ENCODE data around the gene UROC1. TPM values are rescaled to one million over a fixed set of nuclear protein-coding genes. Genes with fewer than 3 reads are reported as not detected.

The UROC1 gene
- total RNA-seq, 2 donors from 2014 or later, result 0.17 TPM; not detected in 1

DNA sequence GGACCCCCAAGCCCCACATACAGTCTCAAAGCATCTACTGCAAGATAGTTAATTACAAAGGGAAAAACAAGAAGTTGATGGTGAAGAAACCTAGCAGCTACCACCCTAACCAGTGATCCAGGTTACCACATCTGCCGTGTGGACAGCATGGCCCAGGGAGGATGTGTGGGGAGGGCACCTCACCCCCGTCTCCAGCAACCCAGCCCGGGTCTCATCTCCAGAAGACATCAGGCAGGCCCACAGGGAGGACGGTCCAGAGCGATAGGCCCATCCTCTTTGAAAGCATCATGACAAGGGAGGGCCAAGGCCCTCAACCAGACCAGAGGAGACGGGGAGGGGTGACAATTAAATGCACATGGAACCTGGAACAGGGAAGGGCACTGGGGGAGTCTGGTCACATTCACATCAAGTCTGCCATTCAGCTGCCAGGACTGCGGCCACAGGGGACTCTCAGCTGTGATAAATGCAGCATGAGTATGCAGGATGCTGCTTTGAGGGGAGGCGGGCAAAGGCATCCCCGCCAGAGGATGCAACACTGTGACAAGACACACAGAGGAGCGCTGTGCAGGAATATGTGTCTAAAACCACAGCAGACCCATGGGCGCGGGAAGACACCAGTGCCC lies 60.7 kb downstream of the UROC1 start:
- Histone ChIP-seq H3K4me1 (replicated peaks) (no peaks in the 10 kb centered on the region), H3K27ac (no peak overlapping the region), H3K9me3 (no peaks in the 10 kb centered on the region), H3K36me3 (peaks cover 13% of the 10 kb centered on the region in 2 donors), H3K27me3 (replicated peaks; ENCODE audit: insufficient read depth) (no peaks in the 10 kb centered on the region), H3K4me3 (no peak overlapping the region)
- TF ChIP-seq POLR2A (IDR thresholded peaks at IDR 0.05) (no peak), POLR2AphosphoS5 (IDR thresholded peaks at IDR 0.05) (no peak), CTCF (IDR thresholded peaks at IDR 0.05) (no peak)
- 89% methylated on average over 12 of the region's 12 CpGs for WGBS
- no peak for DNase-seq (ENCODE audit: low spot score)
- intact Hi-C loops (cut with DNase I), result no loop called here

GRCh38 chr3:126456211-126456610 lies 61.4 kb downstream of the UROC1 start:
- Histone ChIP-seq H3K9me3 (no peaks in the 10 kb centered on the region), H3K27me3 (replicated peaks; ENCODE audit: insufficient read depth) (no peaks in the 10 kb centered on the region), H3K4me3 (no peak overlapping the region), H3K4me1 (replicated peaks) (no peaks in the 10 kb centered on the region), H3K36me3 (peaks cover 7 to 9% of the 10 kb centered on the region in 2 donors), H3K27ac (no peak overlapping the region)
- intact Hi-C loops (cut with DNase I), result no loop called here
- DNase-seq (ENCODE audit: low spot score), result no peak
- TF ChIP-seq POLR2AphosphoS5 (IDR thresholded peaks at IDR 0.05) (no peak), CTCF (IDR thresholded peaks at IDR 0.05) (no peak), POLR2A (IDR thresholded peaks at IDR 0.05) (no peak)
- 78% methylated on average over 4 of the region's 4 CpGs for WGBS

- Histone ChIP-seq H3K27me3 (replicated peaks; ENCODE audit: insufficient read depth) (no peaks in the 10 kb centered on the region), H3K4me1 (replicated peaks) (no peaks in the 10 kb centered on the region), H3K36me3 (peaks cover 0 to 5% of the 10 kb centered on the region in 2 donors), H3K4me3 (no peak overlapping the region), H3K27ac (no peak overlapping the region), H3K9me3 (no peaks in the 10 kb centered on the region)
- intact Hi-C loops (cut with DNase I), result no loop called here
- DNase-seq (ENCODE audit: low spot score), result no peak
- no peak for TF ChIP-seq POLR2AphosphoS5 (IDR thresholded peaks at IDR 0.05)
- TF ChIP-seq CTCF (IDR thresholded peaks at IDR 0.05), result no peak
- no peak for TF ChIP-seq POLR2A (IDR thresholded peaks at IDR 0.05)
- WGBS, result 88% methylated on average over 6 of the region's 6 CpGs
Measured at GRCh38 chr3:126454437-126455198, 63.0 kb downstream of the UROC1 start.

- H3K4me1 ChIP-seq (replicated peaks), result no peaks in the 10 kb centered on the region
- TF ChIP-seq POLR2A (IDR thresholded peaks at IDR 0.05), result no peak
- intact Hi-C loops (cut with DNase I), result no loop called here
- H3K27me3 ChIP-seq (replicated peaks; ENCODE audit: insufficient read depth), result no peaks in the 10 kb centered on the region
- DNase-seq (ENCODE audit: low spot score), result no peak
- no peak overlapping the region for H3K4me3 ChIP-seq
- H3K9me3 ChIP-seq, result no peaks in the 10 kb centered on the region
- no peaks in the 10 kb centered on the region for H3K36me3 ChIP-seq
- WGBS, result 77% methylated on average over 1 of the region's 1 CpG
- H3K27ac ChIP-seq, result no peak overlapping the region
Measured at GRCh38 chr3:126454025-126454424, 63.5 kb downstream of the UROC1 start.

DNA sequence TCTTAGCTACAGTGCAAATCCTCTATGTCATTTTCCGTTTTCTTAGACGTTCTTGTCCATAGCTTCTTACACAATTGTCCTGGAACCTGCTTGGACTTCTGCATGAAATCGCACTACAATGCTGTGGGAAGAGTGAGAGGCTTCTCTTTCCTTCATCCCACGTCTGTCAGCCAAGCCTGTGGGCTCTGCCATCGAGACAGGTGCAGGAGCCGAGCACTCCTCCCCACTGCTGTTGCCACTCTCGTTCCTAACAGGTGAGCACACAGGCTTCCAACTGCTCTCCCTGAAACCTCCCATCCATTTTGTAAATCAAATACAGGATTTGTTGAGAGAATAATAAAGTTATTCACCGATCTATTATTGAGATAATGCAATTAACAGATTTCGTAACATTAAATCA lies 65.4 kb downstream of the UROC1 start:
- Histone ChIP-seq H3K27ac (no peak overlapping the region), H3K4me1 (replicated peaks) (no peaks in the 10 kb centered on the region), H3K27me3 (replicated peaks; ENCODE audit: insufficient read depth) (no peaks in the 10 kb centered on the region), H3K9me3 (no peaks in the 10 kb centered on the region), H3K36me3 (no peaks in the 10 kb centered on the region), H3K4me3 (no peak overlapping the region)
- no peak for DNase-seq (ENCODE audit: low spot score)
- 88% methylated on average over 9 of the region's 9 CpGs for WGBS
- intact Hi-C loops (cut with DNase I), result no loop called here
- TF ChIP-seq POLR2A (IDR thresholded peaks at IDR 0.05), result no peak

DNA sequence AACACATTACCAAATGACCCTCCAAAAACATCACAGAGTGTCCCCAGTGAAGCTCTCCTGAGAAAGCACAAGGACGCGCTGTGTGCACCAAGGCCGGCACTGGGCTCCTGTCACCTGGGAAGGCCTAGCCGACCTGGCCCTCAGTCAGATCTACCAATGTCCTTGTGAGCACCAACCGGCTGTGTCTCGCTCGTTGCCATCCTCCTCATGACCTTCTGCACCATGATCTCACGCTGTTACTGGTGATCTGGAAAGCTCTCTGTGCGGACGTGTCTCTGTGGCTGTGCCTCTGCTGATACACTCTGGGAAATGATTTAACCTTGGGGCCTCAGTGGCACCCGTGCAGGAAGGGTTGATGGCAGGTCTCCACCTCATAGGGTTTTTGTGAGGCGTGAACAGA lies 66.1 kb downstream of the UROC1 start:
- no peak for DNase-seq (ENCODE audit: low spot score)
- H3K9me3 ChIP-seq, result no peaks in the 10 kb centered on the region
- 89% methylated on average over 12 of the region's 12 CpGs for WGBS
- H3K27ac ChIP-seq, result no peak overlapping the region
- TF ChIP-seq POLR2A (IDR thresholded peaks at IDR 0.05) (no peak), CTCF (IDR thresholded peaks at IDR 0.05) (no peak), POLR2AphosphoS5 (IDR thresholded peaks at IDR 0.05) (no peak)
- H3K27me3 ChIP-seq (replicated peaks; ENCODE audit: insufficient read depth), result no peaks in the 10 kb centered on the region
- intact Hi-C loops (cut with DNase I), result no loop called here
- H3K4me3 ChIP-seq, result no peak overlapping the region
- no peaks in the 10 kb centered on the region for H3K4me1 ChIP-seq (replicated peaks)
- H3K36me3 ChIP-seq, result no peaks in the 10 kb centered on the region

Data from prostate gland (tissue), 2 donors.